A549 (cell line): Measurements from ENCODE around the gene TBL1X. TPM values are rescaled to one million over a fixed set of nuclear protein-coding genes. Genes with fewer than 3 reads are reported as not detected.

Source experiments
- ATAC-seq, 2 experiments: fragments of 200-7000 bp in 1 of 2; fragments of >200 bp in 1 of 2; cut with Nextera tagmentation in 1 of 2; cut with Tn5 transposase in 1 of 2; 3 replicates each; pipeline versions ENCODE4 v1.8.0 to v1.9.1; 2018 to 2020; ENCODE audit warnings: mild to moderate bottlenecking in 1 of 2, moderate library complexity in 1 of 2
- CTCF ChIA-PET: fragments of 300-600 bp; sonication (Branson Sonifier 250); formaldehyde crosslinking; extraction: SDS; loops from one replicate; lab custom pipeline; 2021; ENCODE audit warnings: antibody characterized with exemption, inconsistent platforms; lab: Yijun Ruan, JAX
- POLR2A ChIA-PET: fragments of 350-600 bp; formaldehyde crosslinking; extraction: SDS; loops from one replicate; lab custom pipeline; 2021; ENCODE audit warnings: antibody characterized with exemption, inconsistent platforms; lab: Yijun Ruan, JAX
- DNase-seq, 2 experiments: peaks; one replicate each; pipeline versions ENCODE4 v3.0.0 to v3.0.0-alpha.2; 2011 to 2016; ENCODE audit warnings: low read depth in 1 of 2, low spot score in 1 of 2
- FAIRE-seq: peaks from 2 replicates; lab custom pipeline; 2011; peaks lifted over from hg19 to GRCh38; lab: Jason Lieb, UNC
- H3K27ac ChIP-seq, 2 experiments: fragments of >200 bp; sonication (Bioruptor Twin); formaldehyde crosslinking; 3 replicates each; pipeline ENCODE4 v1.5.1; 2016 to 2017
- H3K4me1 ChIP-seq: fragments of >200 bp; sonication (Bioruptor Twin); formaldehyde crosslinking; 3 replicates; pipeline ENCODE4 v1.6.1; 2016
- H3K4me2 ChIP-seq: fragments of >200 bp; sonication (Bioruptor Twin); formaldehyde crosslinking; 3 replicates; pipeline ENCODE4 v1.6.1; 2016
- H3K4me3 ChIP-seq: fragments of >200 bp; sonication (Bioruptor Twin); formaldehyde crosslinking; 3 replicates; pipeline ENCODE4 v1.5.1; 2016
- H3K9me3 ChIP-seq: fragments of >200 bp; sonication (Bioruptor Twin); formaldehyde crosslinking; 3 replicates; pipeline ENCODE4 v1.6.1; 2016
- CBX8 ChIP-seq: fragments of 200-600 bp; sonication (generic); IDR thresholded peaks from 2 replicates; pipeline ENCODE4 v1.6.1; 2016
- CEBPB ChIP-seq, 2 experiments: fragments of >200 bp in 1 of 2; sonication (Bioruptor Twin) in 1 of 2; formaldehyde crosslinking in 1 of 2; IDR thresholded peaks; 2 replicates each; pipeline ENCODE4 v1.6.1; 2012 to 2016
- CHD4 ChIP-seq: fragments of 200-600 bp; sonication (generic); IDR thresholded peaks from 2 replicates; pipeline ENCODE4 v1.6.1; 2016; ENCODE audit warnings: antibody characterized with exemption, mild to moderate bottlenecking, borderline replicate concordance
- EHF ChIP-seq: fragments of 250-450 bp; sonication (Bioruptor Pico); IDR thresholded peaks from 2 replicates; pipeline ENCODE4 v1.5.0; 2020; ENCODE audit warnings: mild to moderate bottlenecking
- EHMT2 ChIP-seq: fragments of 200-600 bp; sonication (generic); IDR thresholded peaks from 2 replicates; pipeline ENCODE4 v1.6.1; 2016; ENCODE audit warnings: antibody characterized with exemption, low read depth, mild to moderate bottlenecking, moderate library complexity
- EP300 ChIP-seq, 2 experiments: fragments of >200 bp; sonication (Bioruptor Twin); formaldehyde crosslinking; IDR thresholded peaks; 2 replicates in 1 of 2; 3 replicates in 1 of 2; pipeline ENCODE4 v1.6.1; 2016 to 2017
- HOXA7 ChIP-seq: fragments of 250-450 bp; sonication (Bioruptor Pico); IDR thresholded peaks from 2 replicates; pipeline ENCODE4 v1.5.0; 2020; ENCODE audit warnings: mild to moderate bottlenecking, moderate library complexity
- JUN ChIP-seq, 2 experiments: fragments of >200 bp; sonication (Bioruptor Twin); formaldehyde crosslinking; IDR thresholded peaks; 2 replicates in 1 of 2; 3 replicates in 1 of 2; pipeline ENCODE4 v1.6.1; 2016 to 2017
- MAZ ChIP-seq: fragments of 150-350 bp; IDR thresholded peaks from 2 replicates; pipeline ENCODE4 v1.6.1; 2014; ENCODE audit warnings: antibody characterized with exemption, low read depth, low read length, borderline replicate concordance
- MYC ChIP-seq: IDR thresholded peaks from 2 replicates; pipeline ENCODE4 v1.6.1; 2012; ENCODE audit warnings: mild to moderate bottlenecking, inconsistent platforms, low read length, improper control_type of control experiment, borderline replicate concordance
- NPAS2 ChIP-seq: fragments of 250-450 bp; sonication (Bioruptor Pico); IDR thresholded peaks from 2 replicates; pipeline ENCODE4 v1.8.0; 2022; ENCODE audit warnings: mild to moderate bottlenecking, moderate library complexity, borderline replicate concordance
- POLR2A ChIP-seq: IDR thresholded peaks from 2 replicates; pipeline ENCODE4 v1.6.1; 2012; ENCODE audit warnings: mild to moderate bottlenecking, low read length
- POLR2AphosphoS2 ChIP-seq: conservative IDR thresholded peaks from 2 replicates; pipeline ENCODE4 v1.6.1; 2012; ENCODE audit warnings: low read length, improper control_type of control experiment, inconsistent platforms
- RFX5 ChIP-seq: fragments of 450-650 bp; IDR thresholded peaks from 2 replicates; pipeline ENCODE4 v1.7.1; 2014; ENCODE audit warnings: antibody characterized with exemption, mild to moderate bottlenecking, moderate library complexity
- RNF2 ChIP-seq: fragments of 200-600 bp; sonication (generic); IDR thresholded peaks from 2 replicates; pipeline ENCODE4 v1.6.1; 2016; ENCODE audit warnings: low read depth, mild to moderate bottlenecking, antibody characterized with exemption, moderate library complexity, borderline replicate concordance
- SMC3 ChIP-seq: fragments of >200 bp; sonication (Bioruptor Twin); formaldehyde crosslinking; IDR thresholded peaks from 3 replicates; pipeline ENCODE4 v1.6.1; 2018; ENCODE audit warnings: inconsistent platforms
- SREBF2 ChIP-seq: fragments of 450-650 bp; IDR thresholded peaks from 2 replicates; pipeline ENCODE4 v1.6.1; 2014; ENCODE audit warnings: mild to moderate bottlenecking, moderate library complexity
- ZFP36 ChIP-seq: fragments of 450-650 bp; IDR thresholded peaks from 2 replicates; pipeline ENCODE4 v1.6.1; 2014; ENCODE audit warnings: borderline replicate concordance; ENCODE audit not compliant: partially characterized antibody
- ZNF302 ChIP-seq: fragments of 250-450 bp; sonication (Bioruptor Pico); IDR thresholded peaks from 2 replicates; pipeline ENCODE4 v1.9.0; 2021; ENCODE audit warnings: inconsistent platforms, mild to moderate bottlenecking, moderate library complexity
- ZSCAN20 ChIP-seq: fragments of 250-450 bp; sonication (Bioruptor Pico); IDR thresholded peaks from 2 replicates; pipeline ENCODE4 v1.8.0; 2022; ENCODE audit warnings: mild to moderate bottlenecking, moderate library complexity
- WGBS: methylation state at CpG from one replicate; pipeline ENCODE4 v1.1.6; 2017; ENCODE audit errors: missing lambda C conversion rate; 5-methylcytosine and 5-hydroxymethylcytosine counted together
- polyA plus RNA-seq, 4 experiments: library from polyadenylated mRNA; depleted of rRNA in 3 of 4; stranded (reverse); fragments of >200 nt; fragmentation: RNase III in 1 of 4; extraction: RNeasy Plus Mini Kit Qiagen cat#74134 plus additional on column Dnase treatment in 1 of 4; gene quantifications; 2 replicates in 3 of 4; 3 replicates in 1 of 4; pipeline ENCODE4 v1.2.3, GENCODE V29; 2011 to 2017
- TF ChIP-seq, protein P1 (sequence below): fragments of >200 bp; sonication (Bioruptor Twin); formaldehyde crosslinking; IDR thresholded peaks from 2 replicates; pipeline ENCODE4 v1.6.1; 2016
- TF ChIP-seq, protein P2 (sequence below): fragments of 250-450 bp; sonication (Bioruptor Pico); IDR thresholded peaks from 2 replicates; pipeline ENCODE4 v1.5.0; 2020; ENCODE audit warnings: low read depth, mild to moderate bottlenecking, moderate library complexity
- TF ChIP-seq, protein P3 (sequence below): fragments of >200 bp; sonication (Bioruptor Twin); formaldehyde crosslinking; IDR thresholded peaks from 3 replicates; pipeline ENCODE4 v1.6.1; 2016
- TF ChIP-seq, protein P4 (sequence below): fragments of 450-650 bp; IDR thresholded peaks from 2 replicates; pipeline ENCODE4 v1.6.1; 2014; ENCODE audit warnings: antibody characterized with exemption
- TF ChIP-seq, protein P5 (sequence below): fragments of 200-600 bp; sonication (generic); IDR thresholded peaks from 2 replicates; pipeline ENCODE4 v1.6.1; 2016; ENCODE audit warnings: antibody characterized with exemption, mild to moderate bottlenecking, moderate library complexity

The TBL1X gene
- polyA plus RNA-seq, 2 of the 4 experiments (the other 2 are of a cell fraction) = 14.6 to 18.0 TPM

DNA sequence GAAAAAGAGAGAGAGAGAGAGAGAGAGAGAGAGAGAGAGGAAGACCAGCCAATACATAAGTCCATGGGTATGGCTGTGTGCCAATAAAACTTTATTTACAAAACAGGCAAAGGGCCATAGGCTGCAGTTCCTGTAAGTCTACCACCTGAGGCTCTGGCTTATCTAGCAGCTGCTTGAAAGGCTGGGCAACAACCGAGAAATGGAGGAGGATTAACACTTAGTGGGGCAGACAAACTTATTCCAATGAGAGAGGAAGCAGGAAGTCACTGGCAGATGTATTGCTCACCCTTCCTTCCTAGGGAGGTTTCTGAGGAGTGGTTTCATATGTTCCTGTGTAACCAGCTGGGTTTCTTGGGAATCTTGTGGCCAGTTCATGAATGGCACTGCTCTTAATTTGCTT lies 305.5 kb downstream of the TBL1X start:
- TF ChIP-seq MAZ (no peak), EP300 (IDR thresholded peaks at IDR 0.05) (no peak), EHMT2 (no peak), SREBF2 (no peak), ZNF302 (CRISPR knock-in tag) (no peak), ZSCAN20 (CRISPR knock-in tag) (no peak), HOXA7 (CRISPR knock-in tag) (no peak)
- H3K4me1 ChIP-seq = no peaks in the 10 kb centered on the region
- no peak overlapping the region for H3K4me2 ChIP-seq
- FAIRE-seq (no peak), ATAC-seq (no peak), DNase-seq (no peak)
- ChIA-PET CTCF (no interaction called here), POLR2A (no interaction called here)
- H3K4me3 ChIP-seq = no peak overlapping the region
- WGBS = 0% methylated on average over 1 of the region's 1 CpG
- H3K27ac ChIP-seq = no peak overlapping the region
- no peaks in the 10 kb centered on the region for H3K9me3 ChIP-seq

DNA sequence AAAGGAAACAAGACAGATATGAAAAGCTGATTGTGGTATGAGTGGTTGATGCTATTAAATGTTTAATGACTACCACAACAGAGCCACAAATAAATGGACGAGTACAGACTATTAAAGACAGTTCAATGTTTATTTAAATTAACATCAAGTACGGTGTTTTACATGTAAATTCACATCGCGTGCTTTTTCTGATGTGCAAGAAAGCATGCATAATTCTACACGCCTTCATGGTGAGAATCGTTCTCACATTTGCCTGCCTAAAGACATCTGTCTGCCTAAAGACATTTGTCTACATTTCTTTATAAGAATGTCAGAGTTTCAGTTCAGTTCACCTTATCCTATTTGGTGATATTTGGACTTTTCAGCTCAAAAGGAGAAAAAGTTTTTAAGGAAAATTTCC lies 308.1 kb downstream of the TBL1X start:
- no peak overlapping the region for H3K27ac ChIP-seq
- DNase-seq (no peak), FAIRE-seq (no peak), ATAC-seq (no peak)
- POLR2A ChIA-PET = no interaction called here
- TF ChIP-seq ZFP36 (no peak), POLR2A (no peak), POLR2AphosphoS2 (no peak)
- TF ChIP-seq, protein P1, sequence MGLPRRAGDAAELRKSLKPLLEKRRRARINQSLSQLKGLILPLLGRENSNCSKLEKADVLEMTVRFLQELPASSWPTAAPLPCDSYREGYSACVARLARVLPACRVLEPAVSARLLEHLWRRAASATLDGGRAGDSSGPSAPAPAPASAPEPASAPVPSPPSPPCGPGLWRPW = no peak
- TF ChIP-seq, protein P2, sequence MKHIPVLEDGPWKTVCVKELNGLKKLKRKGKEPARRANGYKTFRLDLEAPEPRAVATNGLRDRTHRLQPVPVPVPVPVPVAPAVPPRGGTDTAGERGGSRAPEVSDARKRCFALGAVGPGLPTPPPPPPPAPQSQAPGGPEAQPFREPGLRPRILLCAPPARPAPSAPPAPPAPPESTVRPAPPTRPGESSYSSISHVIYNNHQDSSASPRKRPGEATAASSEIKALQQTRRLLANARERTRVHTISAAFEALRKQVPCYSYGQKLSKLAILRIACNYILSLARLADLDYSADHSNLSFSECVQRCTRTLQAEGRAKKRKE (CRISPR knock-in tag) = no peak
- CTCF ChIA-PET = no interaction called here
- 49% methylated on average over 6 of the region's 6 CpGs for WGBS
- H3K4me3 ChIP-seq = no peak overlapping the region
- H3K4me1 ChIP-seq = no peaks in the 10 kb centered on the region
- no peak overlapping the region for H3K4me2 ChIP-seq
- no peaks in the 10 kb centered on the region for H3K9me3 ChIP-seq

DNA sequence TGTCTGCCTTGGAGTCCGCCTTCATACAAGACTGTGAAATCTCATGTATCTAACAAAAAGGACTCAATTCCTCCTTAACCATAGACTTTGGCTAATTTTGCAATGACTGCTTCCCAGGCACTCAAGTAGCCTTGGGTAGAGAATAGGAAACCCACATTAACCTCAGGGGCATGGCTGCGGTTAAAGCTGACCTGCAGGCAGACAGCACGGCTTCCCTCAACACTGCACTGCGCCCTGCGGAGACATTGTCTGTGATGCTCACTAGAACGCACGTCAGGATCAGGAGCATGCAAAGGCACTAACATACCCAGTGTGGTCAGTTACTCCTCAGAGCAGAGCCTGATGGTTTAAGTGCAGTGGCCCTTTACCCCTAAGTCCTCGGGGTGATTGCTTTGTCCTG lies 311.1 kb downstream of the TBL1X start:
- ChIA-PET POLR2A (no interaction called here), CTCF (interaction anchor here (2.1 kb wide), 1 partner anchor 14 kb away, joined by 4 read pairs; no protein-coding TSS in a partner anchor)
- WGBS = 57% methylated on average over 4 of the region's 8 CpGs
- FAIRE-seq (no peak), DNase-seq (no peak), ATAC-seq (no peak)
- TF ChIP-seq EP300 (IDR thresholded peaks at IDR 0.05) (no peak), NPAS2 (CRISPR knock-in tag) (no peak), MYC (no peak), CBX8 (no peak), RNF2 (no peak), HOXA7 (CRISPR knock-in tag) (no peak), CHD4 (no peak), SMC3 (no peak), EHF (CRISPR knock-in tag) (no peak), EHMT2 (no peak), CEBPB (IDR thresholded peaks at IDR 0.05) (no peak), SREBF2 (no peak), JUN (IDR thresholded peaks at IDR 0.05) (no peak), RFX5 (no peak)
- TF ChIP-seq, protein P3, sequence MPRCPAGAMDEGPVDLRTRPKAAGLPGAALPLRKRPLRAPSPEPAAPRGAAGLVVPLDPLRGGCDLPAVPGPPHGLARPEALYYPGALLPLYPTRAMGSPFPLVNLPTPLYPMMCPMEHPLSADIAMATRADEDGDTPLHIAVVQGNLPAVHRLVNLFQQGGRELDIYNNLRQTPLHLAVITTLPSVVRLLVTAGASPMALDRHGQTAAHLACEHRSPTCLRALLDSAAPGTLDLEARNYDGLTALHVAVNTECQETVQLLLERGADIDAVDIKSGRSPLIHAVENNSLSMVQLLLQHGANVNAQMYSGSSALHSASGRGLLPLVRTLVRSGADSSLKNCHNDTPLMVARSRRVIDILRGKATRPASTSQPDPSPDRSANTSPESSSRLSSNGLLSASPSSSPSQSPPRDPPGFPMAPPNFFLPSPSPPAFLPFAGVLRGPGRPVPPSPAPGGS = no peak
- TF ChIP-seq, protein P4, sequence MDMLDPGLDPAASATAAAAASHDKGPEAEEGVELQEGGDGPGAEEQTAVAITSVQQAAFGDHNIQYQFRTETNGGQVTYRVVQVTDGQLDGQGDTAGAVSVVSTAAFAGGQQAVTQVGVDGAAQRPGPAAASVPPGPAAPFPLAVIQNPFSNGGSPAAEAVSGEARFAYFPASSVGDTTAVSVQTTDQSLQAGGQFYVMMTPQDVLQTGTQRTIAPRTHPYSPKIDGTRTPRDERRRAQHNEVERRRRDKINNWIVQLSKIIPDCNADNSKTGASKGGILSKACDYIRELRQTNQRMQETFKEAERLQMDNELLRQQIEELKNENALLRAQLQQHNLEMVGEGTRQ = no peak
- TF ChIP-seq, protein P5, sequence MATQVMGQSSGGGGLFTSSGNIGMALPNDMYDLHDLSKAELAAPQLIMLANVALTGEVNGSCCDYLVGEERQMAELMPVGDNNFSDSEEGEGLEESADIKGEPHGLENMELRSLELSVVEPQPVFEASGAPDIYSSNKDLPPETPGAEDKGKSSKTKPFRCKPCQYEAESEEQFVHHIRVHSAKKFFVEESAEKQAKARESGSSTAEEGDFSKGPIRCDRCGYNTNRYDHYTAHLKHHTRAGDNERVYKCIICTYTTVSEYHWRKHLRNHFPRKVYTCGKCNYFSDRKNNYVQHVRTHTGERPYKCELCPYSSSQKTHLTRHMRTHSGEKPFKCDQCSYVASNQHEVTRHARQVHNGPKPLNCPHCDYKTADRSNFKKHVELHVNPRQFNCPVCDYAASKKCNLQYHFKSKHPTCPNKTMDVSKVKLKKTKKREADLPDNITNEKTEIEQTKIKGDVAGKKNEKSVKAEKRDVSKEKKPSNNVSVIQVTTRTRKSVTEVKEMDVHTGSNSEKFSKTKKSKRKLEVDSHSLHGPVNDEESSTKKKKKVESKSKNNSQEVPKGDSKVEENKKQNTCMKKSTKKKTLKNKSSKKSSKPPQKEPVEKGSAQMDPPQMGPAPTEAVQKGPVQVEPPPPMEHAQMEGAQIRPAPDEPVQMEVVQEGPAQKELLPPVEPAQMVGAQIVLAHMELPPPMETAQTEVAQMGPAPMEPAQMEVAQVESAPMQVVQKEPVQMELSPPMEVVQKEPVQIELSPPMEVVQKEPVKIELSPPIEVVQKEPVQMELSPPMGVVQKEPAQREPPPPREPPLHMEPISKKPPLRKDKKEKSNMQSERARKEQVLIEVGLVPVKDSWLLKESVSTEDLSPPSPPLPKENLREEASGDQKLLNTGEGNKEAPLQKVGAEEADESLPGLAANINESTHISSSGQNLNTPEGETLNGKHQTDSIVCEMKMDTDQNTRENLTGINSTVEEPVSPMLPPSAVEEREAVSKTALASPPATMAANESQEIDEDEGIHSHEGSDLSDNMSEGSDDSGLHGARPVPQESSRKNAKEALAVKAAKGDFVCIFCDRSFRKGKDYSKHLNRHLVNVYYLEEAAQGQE = no peak
- H3K4me2 ChIP-seq = no peak overlapping the region
- no peak overlapping the region for H3K27ac ChIP-seq
- no peaks in the 10 kb centered on the region for H3K9me3 ChIP-seq
- H3K4me1 ChIP-seq = no peaks in the 10 kb centered on the region
- H3K4me3 ChIP-seq = no peak overlapping the region
